Stimulated activated CD4-positive, alpha-beta T cell treated with anti-CD3 and anti-CD28 coated beads, Interleukin-12 subunit alpha, Interleukin-12 subunit beta, amount 100 ng/mL, for 4 hours (primary cell): ENCODE data around the gene CORO1C.
A peak's percentile ranks its signal among the peaks of the same experiment; 100 is the strongest.

Source experiments
- DNase-seq: peaks from one replicate; pipeline ENCODE4 v3.0.0-alpha.2; 2020

Gene CORO1C

DNA sequence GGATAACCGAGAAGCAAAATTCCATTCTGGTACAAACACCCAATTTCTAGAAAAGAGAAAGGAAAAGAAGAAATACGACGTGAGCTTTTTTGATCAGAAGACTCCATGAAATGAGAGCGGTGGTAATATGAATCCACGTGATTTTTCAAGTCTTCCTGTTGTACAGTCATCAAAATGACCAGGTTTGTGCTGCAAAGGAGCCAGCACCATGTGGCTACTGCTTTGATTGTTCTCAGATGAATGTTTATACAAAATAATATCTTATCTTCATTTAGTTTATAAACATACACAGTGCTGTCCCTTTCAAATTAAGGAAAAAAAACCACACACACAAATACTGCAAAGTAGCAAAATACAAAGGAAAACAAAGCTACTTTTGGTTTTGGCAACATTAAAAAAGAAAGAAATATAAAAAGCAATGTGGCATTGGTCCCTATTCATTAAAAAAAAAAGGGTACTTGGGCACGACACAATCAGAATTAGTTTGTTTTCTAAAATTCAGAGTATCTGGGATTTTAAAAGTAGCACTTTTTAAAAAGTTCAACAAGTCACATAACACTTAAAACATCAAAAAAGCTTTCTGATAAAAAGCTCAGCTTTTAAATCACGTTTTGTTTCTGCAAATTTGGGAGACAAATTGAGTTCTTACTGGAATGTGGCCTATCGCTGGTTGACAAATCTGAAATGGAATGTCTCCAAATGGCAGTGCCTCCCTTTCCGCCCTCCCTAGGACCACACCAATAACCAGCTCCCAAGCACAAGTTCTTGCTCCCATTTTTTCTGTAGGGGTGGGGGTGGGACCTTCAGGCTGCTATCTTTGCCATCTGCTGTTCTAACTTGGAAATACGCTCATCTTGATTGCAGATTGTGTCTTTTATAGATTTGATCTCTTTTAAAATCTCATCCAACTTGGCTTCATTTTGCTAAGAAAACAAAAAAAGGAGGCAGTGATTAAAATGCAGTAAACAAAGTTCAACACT is 84.4 kb downstream of the CORO1C start:
- no peak for DNase-seq

DNA sequence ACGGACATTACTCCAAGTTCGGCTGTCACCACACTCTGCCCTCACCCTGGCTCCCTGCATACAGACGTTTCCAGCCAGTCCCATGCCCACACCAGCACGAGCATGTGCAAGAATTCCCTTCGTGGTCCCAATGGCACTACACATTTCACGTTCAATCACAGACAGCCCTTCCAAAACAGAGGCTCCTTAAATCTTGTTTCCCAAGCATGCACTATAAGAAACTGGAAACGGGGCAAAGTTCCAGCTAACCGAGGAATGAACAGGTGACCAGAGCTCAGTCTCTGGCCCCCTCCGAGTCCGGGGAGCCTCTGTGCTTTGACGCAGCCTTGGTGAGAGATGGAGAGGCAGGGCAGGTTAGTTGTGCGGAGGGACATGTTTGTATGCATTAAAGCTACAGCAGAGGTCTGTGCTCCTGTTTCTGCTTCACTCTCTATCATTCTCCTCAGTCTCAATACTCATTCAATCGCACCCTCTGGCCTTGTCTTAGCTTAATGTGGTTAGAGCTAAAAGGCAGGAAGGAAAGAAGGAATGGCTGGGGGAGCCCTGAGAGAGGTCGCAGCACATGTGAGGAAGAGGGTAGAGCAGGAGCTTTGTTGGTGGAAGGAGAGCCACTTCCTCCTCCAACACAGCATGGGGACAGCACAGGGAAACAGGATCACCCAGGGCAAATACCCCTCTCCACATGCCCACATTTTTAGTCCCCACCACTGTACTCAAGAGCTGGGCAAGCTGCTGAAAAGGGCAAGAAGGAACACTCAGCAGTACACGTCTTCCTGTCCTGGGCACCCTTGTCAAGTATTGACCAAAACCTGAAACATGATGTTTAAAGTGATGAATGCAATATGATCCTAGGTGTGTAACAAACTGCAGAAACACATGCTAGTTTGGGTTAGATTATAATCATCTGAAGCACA is 85.4 kb downstream of the CORO1C start:
- no peak for DNase-seq

DNA sequence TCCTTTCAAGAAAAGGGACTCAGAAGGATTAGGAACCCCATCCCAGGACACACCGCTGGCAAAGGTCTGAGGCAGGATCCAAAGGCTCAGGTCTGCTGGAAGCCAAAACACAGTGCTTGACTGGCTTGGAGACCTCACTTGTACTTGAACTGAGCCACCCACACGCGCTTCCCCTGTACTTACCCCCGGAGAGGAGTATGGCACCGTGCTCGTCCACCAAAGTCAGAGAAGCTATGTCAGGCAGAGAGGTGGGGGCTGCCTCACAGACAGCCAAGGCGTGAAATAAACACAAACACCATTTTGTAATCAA is 86.6 kb downstream of the CORO1C start:
- DNase-seq = no peak

DNA sequence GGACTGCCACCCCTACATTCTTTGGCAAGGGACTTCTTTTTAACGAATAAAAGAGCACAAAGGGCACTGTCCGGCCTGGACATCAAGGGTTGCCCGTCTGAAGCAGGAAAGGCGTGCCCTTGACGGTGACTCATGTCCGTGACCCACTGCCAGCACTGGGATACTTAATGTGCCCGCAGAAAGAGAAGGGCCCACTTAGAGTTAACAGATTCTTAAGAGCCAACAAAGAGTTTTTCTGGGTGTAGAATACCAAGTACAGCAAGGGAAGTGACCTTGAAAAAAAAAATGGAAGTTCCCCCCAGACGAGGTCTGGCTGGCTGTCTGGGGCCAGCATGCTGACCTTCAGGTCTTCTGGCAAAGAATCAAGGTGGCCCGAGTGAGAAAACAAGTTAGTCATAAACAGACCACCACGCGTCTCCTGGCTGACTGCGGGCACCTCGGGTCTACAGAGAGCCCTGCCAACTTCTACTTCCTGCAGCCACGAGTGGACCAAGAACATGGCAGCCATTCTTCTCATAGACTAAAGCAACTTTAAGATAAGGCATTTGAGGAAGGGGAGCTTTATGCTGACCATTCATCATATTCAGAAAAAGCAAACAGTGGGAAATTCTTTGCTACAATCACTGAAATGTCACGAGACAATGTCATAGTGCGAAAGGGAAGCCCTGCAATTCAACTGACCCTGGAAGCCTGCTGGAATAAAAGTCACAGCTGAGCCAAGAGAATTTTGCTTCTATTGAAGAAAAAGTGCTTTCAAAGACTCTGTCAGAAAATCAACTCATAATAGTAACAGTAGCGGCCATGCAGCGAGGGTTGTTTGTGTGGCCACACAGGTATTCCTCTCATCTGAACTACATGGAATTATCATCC is 87.1 kb downstream of the CORO1C start:
- DNase-seq = no peak

DNA sequence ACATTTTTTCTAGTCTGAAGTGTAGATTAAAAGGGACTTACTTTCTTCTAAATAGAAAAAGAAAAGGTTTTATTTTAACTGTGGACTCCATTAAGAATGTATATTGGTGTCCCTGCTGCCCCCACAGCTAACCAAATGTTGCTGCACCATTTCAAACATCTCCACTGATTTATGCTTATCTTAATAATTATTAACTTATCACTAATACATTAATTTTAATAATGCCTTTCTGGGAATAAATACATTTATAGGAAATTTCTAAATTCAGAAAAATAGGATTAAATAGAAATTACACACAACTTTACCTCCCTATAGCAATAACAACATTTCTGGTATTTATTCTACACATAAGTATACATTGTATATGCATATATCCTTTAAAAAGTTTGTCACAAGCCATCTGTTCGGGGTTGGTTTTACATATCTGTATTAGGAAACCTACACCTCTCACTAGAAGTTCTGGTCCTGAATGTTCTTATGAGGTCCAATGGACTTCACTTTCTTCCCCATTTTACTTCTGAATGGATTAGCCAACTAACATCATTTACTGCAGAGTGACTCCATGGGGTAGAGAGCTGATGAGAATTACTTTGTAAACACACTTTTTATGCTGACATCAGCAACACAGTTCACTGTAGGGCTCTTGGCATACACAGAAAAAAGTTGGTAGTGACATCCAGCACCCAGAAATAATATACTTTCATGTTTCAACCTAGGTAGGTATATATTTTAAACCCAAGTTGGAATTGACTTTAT is 88.2 kb downstream of the CORO1C start:
- no peak for DNase-seq

DNA sequence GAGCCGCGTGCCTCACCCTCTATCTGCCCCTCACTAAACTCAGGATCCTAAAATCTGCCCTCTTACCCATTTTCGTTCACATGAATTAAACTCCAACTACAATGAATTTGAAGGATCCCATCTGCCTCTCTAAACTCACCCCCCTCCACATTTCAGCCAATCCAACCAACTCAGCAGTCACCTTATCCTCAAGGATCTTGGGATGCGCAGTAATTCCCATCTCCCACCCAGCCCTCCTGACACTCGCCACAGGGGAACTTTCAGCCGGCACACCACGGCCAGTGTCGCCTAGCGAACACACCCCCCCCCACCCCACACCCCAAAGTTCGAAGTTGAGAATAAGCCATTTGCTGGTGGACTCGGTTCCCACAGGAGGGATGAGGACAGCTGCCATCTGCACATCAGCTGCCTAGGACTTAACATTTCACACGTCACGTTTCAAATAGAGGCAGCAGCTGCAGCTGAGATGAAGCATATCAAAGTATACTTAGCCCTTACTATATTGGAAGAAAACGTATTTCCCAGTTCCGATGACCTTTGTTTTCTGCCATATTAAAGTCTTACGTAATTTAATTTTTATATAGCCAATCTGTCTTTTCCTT is 88.9 kb downstream of the CORO1C start:
- no peak for DNase-seq

DNA sequence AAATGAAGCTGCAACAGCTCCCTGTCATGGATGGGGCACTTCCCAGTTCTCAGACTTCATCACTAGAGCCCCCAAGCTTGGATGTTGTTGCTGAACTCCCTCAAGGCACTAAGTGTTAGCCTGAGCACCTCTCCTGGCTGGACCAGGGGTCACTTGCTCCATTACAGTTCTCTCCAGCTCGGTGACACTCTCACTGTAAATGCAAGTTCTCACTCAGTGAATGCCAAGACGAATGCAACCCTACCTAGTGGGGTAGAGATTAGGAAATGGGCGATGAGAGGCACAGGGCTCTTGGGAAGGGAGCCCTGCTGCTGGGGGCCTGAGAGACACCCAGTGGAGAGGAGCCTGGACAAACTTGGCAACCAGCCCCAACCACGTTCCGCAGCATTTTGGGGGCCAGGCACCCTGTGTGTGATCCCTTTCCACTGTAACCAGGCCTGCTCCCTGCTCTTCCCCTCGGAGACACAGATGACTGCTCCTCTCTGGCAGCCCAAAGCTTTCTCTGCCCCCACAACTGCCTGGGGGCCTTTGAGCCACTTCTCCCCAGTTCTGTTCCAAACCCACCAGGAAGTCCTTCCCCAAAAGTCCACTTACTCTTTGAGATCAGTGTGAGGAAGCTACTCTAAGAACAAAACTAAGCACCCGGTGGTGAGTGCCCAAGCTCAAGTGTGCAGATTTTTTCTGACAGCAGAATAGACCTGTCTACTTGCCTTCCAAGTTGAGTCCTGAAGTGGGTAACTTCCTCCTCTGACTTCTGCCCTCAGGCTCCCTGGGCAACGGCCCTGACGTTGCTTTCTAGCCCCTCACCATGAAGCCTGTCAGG is 89.7 kb downstream of the CORO1C start:
- no peak for DNase-seq

DNA sequence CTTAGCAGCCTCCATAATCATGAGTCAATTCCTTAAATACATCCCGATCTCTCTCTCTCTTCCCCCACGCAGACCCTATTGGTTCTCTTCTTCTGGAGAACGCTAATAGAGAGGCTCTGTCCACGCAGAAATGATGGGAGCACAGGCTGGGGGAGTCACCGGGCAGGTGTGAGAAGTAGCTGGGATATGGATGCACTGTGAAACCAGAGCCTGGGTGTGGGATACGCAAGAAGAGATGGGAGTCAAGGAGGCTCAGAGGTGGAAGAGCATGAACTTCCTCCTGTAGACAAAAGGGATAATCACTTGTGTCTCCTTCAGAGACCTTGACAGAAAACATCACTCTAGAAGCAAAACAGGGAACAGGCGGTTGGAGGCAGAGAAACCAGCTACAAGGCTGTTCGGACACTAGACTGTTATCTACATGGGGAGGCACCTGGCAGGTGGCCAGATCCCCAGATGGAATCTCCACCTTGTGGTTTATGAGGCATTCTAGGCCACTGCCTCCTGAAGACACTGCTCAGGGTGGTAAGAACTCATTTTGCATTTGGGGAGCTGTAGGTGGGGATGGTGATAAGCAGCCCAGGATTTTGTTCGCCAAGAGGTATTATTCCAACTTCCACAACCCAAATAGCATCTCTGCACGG is 90.4 kb downstream of the CORO1C start:
- DNase-seq = no peak

DNA sequence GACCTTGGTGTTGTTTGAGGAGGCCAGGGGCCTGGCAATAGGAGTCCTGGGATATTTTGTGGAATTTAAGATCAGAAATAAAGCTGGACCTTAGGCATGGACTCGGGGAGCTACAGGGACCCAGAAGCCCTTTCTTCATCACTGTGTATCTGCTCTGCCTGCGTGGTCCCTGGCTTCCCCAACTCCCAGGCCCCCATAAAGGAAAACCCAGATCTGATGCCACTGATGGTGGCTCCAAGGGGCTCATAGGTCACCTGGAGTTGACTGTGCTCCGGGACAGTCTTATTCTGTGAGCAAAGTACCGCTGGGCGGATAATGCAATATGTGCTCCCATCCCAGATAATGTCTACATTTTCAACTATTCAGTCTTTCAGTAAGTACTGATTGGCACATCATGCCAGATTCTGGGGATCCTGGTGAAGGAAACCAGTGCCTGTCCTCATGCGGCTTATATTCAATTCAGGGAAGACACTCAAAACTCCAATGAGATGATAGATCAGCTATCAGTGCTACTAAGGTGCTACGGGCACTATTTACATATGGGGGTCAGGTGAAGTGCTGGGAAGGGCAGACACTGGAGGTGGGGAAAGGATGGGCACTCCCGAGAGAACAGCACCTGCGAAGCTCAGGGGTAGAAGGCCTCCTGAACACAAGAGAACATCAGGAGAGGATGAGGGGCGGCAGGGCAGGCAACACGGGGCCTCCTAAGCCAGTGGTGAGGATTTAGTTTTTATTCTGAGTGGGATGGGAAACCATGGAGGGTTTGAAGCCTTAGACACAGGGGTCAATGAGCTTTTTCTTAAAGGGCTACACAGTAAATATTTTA is 92.1 kb downstream of the CORO1C start:
- DNase-seq = no peak

DNA sequence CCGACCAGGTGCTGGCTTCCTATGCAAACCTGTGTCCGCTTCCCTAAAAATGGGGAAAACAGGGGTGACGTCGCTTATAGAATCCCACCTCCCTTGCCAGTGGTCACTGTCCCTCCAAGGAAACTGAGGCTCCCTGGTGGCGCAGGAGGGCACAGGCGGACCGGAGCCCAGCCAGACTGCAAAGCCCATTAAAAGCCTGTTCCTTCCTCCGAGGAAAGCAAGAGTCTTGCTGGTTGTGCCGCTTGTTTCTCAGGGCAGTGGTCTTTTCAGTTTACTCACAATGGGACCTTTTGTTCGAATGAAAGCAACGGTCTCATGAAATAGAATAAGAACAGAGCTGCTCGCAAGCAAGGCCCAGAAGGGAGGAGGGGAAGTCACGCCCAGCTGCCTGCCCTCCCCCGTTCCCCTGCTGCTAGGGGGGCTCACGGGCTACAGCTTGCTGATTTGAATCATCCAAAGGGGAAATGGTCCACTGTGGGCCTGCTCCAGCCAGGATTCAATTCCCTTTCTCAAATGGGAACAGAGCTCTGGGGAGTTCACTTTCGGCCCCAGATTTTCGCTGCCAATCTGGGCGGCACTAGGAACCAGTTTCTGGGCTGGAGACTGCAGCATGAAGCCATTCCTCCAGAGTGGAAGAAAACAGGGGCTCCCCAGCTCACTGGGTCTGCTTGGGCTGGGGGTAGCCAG is 93.0 kb downstream of the CORO1C start:
- DNase-seq = no peak

DNA sequence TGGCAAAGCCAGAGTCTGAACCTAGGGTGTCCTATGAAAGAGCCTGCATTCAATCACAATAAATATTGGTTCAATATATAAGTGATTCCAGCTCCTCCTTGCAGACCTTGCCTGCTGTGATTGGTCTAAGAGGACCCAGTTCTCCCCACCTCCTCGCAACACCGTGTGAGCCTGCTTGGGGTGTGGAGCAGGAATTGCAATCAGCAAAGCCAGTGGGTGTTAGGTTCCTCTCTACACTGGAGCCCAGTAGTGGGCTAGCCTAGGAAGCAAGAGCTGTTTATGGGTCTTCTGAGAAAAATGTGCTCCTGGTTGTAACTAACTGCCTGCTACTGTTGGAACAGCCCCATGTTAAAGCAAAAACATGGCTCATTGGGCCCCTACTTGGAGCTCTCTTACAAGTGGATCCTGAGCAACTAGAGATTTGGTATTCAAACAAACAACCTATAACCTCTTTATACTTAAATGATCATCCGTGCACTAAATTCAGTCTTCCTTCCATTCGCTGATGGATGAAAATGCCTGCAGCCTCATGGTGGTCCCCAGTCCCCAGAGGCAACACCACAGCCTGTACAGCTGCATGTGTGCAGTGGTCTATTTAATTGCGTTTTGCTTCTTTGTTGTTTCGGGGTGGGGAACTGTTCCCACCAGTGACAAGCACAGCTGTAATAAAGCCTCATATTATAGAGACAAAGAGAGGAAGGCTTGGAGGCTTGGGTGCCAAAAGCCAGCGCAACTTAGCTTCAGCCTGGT is 93.9 kb downstream of the CORO1C start:
- DNase-seq = no peak

DNA sequence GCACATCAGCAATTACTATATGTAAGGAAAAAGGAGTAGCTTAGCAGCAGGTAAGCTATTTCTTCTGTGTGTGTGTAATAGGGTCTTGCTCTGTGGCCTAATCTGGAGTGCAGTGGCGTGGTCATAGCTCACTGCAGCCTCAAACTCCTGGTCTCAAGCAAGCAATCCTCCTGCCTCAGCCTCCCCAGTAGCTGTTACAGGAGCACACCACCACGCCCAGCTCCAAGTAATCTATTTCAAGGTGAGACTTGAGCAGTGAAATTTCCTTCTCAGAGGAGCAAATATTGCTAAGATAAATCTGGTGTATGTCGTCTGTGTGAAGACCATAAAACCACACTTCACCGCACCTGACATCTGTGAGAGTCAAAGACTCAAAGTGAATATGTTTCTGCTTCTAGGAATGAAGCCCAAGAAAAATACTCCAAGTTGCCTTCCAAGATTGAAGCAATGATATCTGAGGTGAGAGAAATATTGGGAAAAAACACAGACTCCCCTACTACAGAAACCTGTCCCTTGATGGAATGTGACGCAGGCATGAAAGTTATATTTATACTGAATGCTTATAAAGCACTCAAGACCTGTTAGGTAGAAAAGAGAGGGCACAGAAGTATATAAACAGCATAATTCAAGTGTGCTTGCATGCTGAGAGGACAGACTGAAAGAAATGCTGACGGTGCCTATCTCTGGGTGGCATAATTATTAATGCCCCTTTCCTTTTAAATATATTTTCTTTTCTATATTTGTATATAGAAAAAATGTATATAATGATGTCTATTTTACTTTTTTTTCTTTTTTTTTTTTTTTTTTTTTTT is 95.1 kb downstream of the CORO1C start:
- DNase-seq = no peak

DNA sequence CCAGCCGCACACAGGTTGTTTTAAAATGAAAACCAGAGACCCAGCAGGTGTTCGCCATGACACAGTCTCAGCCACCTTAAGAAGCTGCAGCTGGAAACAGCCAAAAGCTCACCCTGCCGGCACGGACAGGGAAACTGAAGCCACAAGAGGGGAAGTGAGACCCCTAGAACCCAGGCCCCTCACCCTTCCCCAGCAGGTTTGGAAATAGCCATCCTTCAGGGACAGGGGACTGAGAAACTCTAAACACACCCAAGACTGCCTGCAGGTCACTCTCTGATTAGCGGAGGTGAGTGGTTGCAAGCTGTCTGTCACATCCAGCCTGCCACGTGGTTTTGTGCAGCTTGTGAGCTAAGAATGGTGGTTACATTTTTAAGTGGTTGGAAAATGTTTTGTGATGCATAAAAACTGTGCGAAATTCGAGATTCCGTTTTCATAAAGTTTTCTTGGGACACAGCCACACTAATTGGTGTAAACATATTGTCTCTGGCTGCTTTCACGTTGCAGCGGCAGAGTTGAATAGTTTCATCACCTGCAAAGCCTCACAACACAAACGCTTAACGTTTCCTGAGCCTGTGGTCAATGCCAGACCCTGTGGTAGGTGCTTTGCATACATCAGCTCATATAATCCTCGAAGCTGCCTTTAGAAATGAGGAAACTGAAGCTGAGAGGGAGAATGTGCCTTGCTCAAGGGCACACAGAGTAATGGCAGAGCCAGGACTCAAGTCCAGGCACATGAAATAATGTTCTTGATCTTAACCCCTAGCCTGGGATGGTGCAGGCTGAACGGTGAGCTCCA is 95.9 kb downstream of the CORO1C start:
- DNase-seq = no peak

DNA sequence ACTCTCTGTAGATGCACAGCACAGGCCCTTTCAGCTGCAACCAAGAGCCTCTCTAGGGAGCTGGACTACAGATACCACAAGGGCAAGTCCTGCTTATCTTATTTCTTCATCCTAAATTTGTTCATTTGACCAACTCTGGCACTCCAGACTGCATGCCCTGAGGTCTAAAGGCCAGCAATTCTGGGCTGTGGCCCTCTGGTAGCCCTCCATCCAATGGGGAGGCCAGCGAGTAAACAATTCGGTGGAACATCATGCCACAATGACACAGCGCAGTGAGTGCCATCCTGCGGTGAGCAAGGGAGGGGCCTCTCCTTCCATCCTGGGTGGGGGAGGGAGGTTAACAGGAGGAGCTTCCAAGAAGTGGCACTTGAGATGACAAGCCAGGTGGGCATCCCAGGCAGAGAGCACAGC is 97.0 kb downstream of the CORO1C start:
- no peak for DNase-seq

DNA sequence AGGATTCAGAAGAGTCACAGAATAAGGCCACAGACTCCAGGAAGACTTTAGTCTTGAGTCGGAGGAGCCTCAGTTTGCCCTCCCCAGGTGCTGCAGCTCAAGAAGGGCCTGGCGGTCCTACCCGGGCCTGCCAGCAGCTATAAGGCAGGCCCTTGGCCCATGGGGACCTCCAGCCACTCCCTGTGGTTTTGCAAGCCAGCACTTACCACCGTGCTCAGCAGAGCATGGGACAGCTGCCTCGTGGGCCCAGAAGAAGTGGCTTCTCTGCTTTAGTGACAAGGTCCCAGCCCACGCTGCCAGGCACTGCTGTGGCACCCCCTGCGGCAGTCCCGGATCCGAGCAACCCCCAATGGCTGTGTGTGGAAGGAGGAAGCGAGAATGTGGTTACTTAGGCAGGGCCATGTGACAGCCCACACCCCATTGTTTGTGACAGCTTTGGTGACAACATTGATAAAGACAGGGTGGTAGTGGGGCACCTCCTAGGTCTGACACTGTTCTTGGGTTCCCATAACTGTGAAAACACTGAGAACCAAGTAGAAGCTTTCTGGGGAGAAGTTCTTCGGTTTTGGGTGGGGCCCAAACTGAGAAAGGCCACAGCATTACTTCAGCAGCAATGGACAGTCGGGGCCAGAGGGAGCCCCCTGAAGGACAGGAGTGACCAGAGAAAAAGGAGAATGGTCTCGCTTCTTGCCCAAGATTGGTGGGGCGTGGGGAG is 97.6 kb downstream of the CORO1C start, which contains the start of gene SELPLG:
SELPLG (minus strand) TSS at position 361 of the 715 bp plus-strand sequence. CDS start 9,587 bp downstream, outside the sequence.
- DNase-seq = peak; percentile 65
